ENCODE measurements around the gene AVEN.

DNA sequence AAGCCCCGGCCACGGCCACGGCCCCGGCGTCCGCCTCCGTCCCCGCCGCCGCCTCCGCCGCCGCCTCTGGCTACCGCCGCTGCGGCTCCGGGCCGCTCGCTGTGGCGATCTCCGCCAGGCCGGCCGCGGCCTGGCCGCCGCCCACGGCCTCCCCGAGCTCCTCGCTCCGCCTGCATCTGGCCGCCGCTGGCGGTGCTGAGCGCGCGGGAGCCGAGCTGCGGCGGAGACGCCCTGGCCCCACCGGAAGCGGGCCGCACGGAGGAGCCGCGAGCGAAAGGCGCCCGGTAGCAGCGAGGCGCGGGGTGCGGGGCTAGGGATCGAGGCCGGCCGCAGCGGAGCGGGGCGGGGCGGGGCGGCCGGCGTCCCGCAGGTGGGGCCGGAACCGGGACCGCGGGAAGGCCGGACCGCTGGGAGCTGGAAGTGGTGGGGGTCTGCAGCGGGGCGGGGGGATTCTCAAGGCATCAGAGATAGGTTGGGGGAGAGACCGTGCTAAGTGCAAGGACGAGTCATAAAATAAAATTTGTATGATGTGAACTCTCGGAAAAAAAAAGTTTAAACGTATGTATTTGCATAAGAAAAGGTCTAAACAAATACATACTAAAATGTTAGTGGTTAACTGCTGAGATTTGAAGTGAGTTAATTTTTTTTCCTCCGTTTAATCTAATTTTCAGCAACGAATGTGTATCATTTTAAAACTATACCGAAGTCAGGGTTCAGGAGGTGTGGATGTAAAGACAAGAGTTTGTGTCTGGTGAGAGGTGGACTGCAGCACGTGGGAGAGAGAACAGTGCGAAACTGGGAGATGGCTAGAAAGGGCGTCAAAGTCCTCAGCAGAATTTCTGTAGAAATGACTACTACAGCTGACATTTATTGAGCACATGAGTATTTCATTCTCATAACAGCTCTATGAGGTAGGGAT is at the start of gene AVEN:
- TF ChIP-seq, protein P1, sequence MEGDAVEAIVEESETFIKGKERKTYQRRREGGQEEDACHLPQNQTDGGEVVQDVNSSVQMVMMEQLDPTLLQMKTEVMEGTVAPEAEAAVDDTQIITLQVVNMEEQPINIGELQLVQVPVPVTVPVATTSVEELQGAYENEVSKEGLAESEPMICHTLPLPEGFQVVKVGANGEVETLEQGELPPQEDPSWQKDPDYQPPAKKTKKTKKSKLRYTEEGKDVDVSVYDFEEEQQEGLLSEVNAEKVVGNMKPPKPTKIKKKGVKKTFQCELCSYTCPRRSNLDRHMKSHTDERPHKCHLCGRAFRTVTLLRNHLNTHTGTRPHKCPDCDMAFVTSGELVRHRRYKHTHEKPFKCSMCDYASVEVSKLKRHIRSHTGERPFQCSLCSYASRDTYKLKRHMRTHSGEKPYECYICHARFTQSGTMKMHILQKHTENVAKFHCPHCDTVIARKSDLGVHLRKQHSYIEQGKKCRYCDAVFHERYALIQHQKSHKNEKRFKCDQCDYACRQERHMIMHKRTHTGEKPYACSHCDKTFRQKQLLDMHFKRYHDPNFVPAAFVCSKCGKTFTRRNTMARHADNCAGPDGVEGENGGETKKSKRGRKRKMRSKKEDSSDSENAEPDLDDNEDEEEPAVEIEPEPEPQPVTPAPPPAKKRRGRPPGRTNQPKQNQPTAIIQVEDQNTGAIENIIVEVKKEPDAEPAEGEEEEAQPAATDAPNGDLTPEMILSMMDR (conservative IDR thresholded peaks at IDR 0.05 in 1 of 2, IDR thresholded peaks at IDR 0.05 in 1 of 2; ENCODE audit: extremely low read depth in 1 of 2, insufficient read depth in 1 of 2, low read depth in 1 of 2, low read length in 2 of 2), result no peak
- no peak for TF ChIP-seq EZH2 (IDR thresholded peaks at IDR 0.05; ENCODE audit: borderline replicate concordance, low read length)
